ENCODE results near the gene RGS8.

DNA sequence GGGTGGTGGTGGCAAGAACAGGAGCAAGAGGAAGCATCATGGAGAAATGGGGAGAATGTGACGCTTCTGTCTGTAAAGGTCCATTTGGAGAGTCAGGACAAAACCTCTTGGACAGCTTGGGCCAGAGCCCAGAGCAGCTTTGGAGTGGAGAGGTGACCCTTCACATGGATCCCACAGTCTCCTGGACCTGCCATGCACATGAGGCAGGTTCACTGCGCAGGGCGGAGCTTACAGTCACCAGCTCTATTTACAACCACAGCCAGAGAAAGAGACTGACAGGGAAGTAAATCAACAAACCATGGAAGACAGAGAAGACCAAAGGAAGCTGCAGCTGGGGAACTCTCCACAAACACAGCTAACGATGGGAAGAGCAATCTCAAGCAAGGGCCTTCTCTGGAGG, 828 bp upstream of the RGS8 start:
- TF ChIP-seq, protein P1, sequence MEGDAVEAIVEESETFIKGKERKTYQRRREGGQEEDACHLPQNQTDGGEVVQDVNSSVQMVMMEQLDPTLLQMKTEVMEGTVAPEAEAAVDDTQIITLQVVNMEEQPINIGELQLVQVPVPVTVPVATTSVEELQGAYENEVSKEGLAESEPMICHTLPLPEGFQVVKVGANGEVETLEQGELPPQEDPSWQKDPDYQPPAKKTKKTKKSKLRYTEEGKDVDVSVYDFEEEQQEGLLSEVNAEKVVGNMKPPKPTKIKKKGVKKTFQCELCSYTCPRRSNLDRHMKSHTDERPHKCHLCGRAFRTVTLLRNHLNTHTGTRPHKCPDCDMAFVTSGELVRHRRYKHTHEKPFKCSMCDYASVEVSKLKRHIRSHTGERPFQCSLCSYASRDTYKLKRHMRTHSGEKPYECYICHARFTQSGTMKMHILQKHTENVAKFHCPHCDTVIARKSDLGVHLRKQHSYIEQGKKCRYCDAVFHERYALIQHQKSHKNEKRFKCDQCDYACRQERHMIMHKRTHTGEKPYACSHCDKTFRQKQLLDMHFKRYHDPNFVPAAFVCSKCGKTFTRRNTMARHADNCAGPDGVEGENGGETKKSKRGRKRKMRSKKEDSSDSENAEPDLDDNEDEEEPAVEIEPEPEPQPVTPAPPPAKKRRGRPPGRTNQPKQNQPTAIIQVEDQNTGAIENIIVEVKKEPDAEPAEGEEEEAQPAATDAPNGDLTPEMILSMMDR (IDR thresholded peaks at IDR 0.05) = no peak
- TF ChIP-seq ZFX (IDR thresholded peaks at IDR 0.05; ENCODE audit: borderline replicate concordance) = no peak

All from 22Rv1 (cell line).